Left ventricle myocardium inferior (tissue), 1 donor: ENCODE results near the gene EXTL2. TPM values are rescaled to one million over a fixed set of nuclear protein-coding genes. Genes with fewer than 3 reads are reported as not detected.

Experiments used
- DNase-seq: peaks from one replicate; pipeline ENCODE4 v3.0.0-alpha.2; 2020
- H3K27ac ChIP-seq: fragments of 200-600 bp; replicated peaks from 2 replicates; pipeline ENCODE4 v1.8.0; 2021
- H3K27me3 ChIP-seq: fragments of 200-600 bp; 2 replicates; pipeline ENCODE4 v1.8.0; 2021; ENCODE audit warnings: low read depth
- H3K36me3 ChIP-seq: fragments of 200-600 bp; 2 replicates; pipeline ENCODE4 v1.8.0; 2021
- H3K4me1 ChIP-seq: fragments of 200-600 bp; 2 replicates; pipeline ENCODE4 v1.8.0; 2021
- H3K4me3 ChIP-seq: fragments of 200-600 bp; 2 replicates; pipeline ENCODE4 v1.8.0; 2021; ENCODE audit warnings: mild to moderate bottlenecking, moderate library complexity
- H3K9me3 ChIP-seq: fragments of 200-600 bp; replicated peaks from 2 replicates; pipeline ENCODE4 v1.8.0; 2021
- intact Hi-C: fragments of 100-400 bp; cut with micrococcal nuclease; formaldehyde crosslinking; loops from one replicate; pipeline ENCODE4 v1.11.0; 2022
- total RNA-seq: library from RNA; stranded (reverse); fragmentation: NEBNext Ultra II Directional; extraction: Animal tissue kit (Norgen Biotek cat#: 25700); gene quantifications from one replicate; pipeline ENCODE4 v1.2.1, GENCODE V29; 2021
- TF ChIP-seq, protein P1 (sequence below): fragments of 200-600 bp; IDR thresholded peaks from 2 replicates; pipeline ENCODE4 v1.8.0; 2021; ENCODE audit warnings: antibody characterized with exemption, mild to moderate bottlenecking, borderline replicate concordance
- donor health status: DM: no; HTN: yes; CAD: no; lungs with severe emphysema.

Gene EXTL2
- total RNA-seq, 1 donor from 2014 or later = 10.6 TPM

DNA sequence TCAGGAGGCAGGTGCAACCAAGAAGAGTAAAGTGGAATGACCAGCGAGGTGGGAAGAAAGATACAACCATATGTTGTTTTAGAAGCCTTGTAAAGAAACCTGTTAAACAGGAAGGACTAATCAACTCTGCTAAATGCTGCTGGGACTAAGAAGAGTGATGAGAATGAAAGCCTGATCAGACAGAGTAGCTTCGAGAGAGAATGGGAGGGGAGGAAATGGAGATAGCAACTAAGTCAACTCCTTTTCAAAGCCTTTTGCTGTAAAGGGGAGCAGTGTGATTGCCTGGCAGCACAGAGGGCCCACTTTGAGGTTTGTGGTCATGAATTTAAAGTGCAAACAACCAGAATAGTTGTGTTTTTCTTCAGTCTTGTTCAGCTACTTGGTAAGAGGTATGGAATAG, 32.6 kb upstream of the EXTL2 start:
- TF ChIP-seq, protein P1, sequence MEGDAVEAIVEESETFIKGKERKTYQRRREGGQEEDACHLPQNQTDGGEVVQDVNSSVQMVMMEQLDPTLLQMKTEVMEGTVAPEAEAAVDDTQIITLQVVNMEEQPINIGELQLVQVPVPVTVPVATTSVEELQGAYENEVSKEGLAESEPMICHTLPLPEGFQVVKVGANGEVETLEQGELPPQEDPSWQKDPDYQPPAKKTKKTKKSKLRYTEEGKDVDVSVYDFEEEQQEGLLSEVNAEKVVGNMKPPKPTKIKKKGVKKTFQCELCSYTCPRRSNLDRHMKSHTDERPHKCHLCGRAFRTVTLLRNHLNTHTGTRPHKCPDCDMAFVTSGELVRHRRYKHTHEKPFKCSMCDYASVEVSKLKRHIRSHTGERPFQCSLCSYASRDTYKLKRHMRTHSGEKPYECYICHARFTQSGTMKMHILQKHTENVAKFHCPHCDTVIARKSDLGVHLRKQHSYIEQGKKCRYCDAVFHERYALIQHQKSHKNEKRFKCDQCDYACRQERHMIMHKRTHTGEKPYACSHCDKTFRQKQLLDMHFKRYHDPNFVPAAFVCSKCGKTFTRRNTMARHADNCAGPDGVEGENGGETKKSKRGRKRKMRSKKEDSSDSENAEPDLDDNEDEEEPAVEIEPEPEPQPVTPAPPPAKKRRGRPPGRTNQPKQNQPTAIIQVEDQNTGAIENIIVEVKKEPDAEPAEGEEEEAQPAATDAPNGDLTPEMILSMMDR = no peak
- Histone ChIP-seq H3K36me3 (peaks cover 12% of the 10 kb centered on the region), H3K4me1 (peaks cover 10% of the 10 kb centered on the region), H3K9me3 (no peaks in the 10 kb centered on the region), H3K27me3 (no peaks in the 10 kb centered on the region), H3K27ac (no peak overlapping the region), H3K4me3 (no peak overlapping the region)
- DNase-seq = no peak
- intact Hi-C loops = no loop called here

DNA sequence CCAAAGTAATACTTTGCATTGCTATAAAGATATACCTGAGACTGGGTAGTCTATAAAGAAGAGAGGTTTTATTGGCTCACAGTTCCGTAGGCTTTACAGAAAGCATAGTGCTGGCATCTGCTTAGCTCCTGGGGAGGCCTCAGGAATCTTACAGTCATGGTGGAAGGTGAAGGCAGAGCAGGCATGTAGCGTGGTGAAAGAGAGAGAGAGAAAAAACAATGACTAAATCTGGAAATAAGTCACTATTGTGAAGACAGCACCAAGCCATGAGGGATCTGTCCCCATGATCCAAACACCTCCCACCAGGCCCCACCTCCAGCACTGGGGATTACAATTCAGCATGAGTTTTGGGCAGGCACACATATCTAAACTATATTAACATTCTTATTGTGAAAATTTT, 31.6 kb upstream of the EXTL2 start:
- no peak overlapping the region for H3K4me3 ChIP-seq
- peaks cover 4% of the 10 kb centered on the region for H3K4me1 ChIP-seq
- H3K27me3 ChIP-seq = no peaks in the 10 kb centered on the region
- TF ChIP-seq, protein P1 = no peak
- H3K36me3 ChIP-seq = peaks cover 10% of the 10 kb centered on the region
- intact Hi-C loops = no loop called here
- DNase-seq = no peak
- no peak overlapping the region for H3K27ac ChIP-seq
- H3K9me3 ChIP-seq = no peaks in the 10 kb centered on the region

DNA sequence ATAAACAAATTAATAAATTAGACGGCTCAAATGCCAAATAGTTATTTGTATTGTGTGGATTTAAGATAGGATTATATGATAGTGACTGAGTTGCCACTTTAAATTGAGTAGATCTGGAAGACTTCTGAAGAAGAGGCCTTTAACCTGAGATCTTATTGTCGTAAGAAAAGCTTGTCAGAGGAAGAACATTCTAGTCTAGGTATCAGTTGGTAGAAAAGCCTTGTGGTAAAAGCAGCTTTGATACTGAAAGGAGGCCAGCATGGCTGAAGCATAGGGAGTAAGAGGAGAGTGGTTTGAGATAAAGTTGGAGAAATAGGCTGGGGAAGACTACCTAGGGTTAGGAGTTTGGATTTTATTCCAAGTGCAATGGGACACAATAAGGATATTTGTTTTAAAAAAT, 30.3 kb upstream of the EXTL2 start:
- H3K27me3 ChIP-seq = no peaks in the 10 kb centered on the region
- H3K36me3 ChIP-seq = peaks cover 10% of the 10 kb centered on the region
- H3K9me3 ChIP-seq = no peaks in the 10 kb centered on the region
- no peak for DNase-seq
- no peak overlapping the region for H3K4me3 ChIP-seq
- no peaks in the 10 kb centered on the region for H3K4me1 ChIP-seq
- intact Hi-C loops = loop anchor here (5.0 kb wide), 1 partner anchor 362 kb away; no protein-coding TSS in a partner anchor
- TF ChIP-seq, protein P1 = no peak
- no peak overlapping the region for H3K27ac ChIP-seq

DNA sequence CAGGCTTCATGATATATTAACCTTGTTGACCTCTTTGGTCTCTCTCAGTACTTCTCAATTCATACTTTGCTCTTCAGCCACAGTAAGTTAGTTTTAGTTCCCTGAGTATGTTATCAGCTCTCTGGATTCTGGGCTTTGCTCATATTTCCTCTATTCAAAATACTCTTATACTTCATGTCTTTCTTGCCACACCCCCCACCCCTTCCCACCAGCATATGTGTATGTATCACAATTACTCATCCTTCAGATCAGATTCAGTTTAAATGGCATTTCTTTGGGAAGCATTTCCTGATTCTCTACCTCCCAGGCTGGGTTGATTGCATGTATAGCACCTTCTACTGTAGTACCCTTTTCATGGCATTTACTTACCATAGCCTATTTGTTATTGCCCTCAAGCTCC, 29.6 kb upstream of the EXTL2 start:
- peaks cover 10% of the 10 kb centered on the region for H3K36me3 ChIP-seq

DNA sequence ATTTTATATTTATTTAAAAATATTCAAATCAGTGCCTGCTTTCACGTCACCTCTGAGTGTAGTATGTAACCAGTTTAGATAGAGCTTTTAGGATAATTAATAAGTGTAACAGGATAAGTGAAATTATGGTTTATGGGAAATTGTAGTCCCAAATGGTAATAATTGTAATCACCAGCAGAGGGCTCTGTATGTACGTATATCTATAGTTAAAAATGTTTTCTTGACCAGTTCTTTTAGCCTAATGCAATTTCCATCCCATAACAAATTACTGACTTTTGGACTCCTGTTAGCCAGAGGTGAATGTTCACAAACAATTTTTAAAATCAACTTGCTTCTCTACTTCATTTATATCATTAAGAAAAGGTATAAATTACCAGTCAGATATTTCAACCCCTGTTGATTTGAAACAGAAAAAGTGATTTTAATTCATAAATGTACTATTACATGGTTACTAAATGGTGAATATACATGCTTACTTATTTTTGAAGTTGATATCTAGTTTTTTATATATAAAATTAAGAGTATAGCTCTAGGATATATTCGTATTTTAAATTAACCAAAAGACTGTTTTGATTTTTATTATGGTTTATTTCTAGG, 26.6 kb upstream of the EXTL2 start:
- Histone ChIP-seq H3K4me3 (no peak overlapping the region), H3K27ac (no peak overlapping the region), H3K36me3 (peaks cover 35% of the 10 kb centered on the region), H3K4me1 (no peaks in the 10 kb centered on the region), H3K9me3 (no peaks in the 10 kb centered on the region), H3K27me3 (no peaks in the 10 kb centered on the region)
- intact Hi-C loops = loop anchor here (5.0 kb wide), 1 partner anchor 366 kb away; no protein-coding TSS in a partner anchor
- TF ChIP-seq, protein P1 = peak; percentile 78
- DNase-seq = no peak

More for the DNA sequence above, 29.6 kb upstream of the EXTL2 start:
- H3K4me1 ChIP-seq = no peaks in the 10 kb centered on the region
- H3K27me3 ChIP-seq = no peaks in the 10 kb centered on the region
- H3K4me3 ChIP-seq = no peak overlapping the region
- no peaks in the 10 kb centered on the region for H3K9me3 ChIP-seq
- TF ChIP-seq, protein P1 = no peak
- H3K27ac ChIP-seq = no peak overlapping the region
- DNase-seq = no peak
- intact Hi-C loops = loop anchor here (5.0 kb wide), 1 partner anchor 363 kb away; no protein-coding TSS in a partner anchor
